NCI-H748 (cell line): Measurements from ENCODE around the gene LRRC7.
"Not testable (repeated sequence)": the region's sequence is repeated elsewhere in the genome, so short reads cannot be mapped to it uniquely, and the experiment has no call there.

Experiments used
- DNase-seq: peaks from one replicate; lab custom pipeline; 2025; ENCODE audit not compliant: unreplicated experiment; lab: John Stamatoyannopoulos, UW

Gene LRRC7

GRCh38 chr1:70033266-70033873, 465.6 kb downstream of the LRRC7 start:
- no peak for DNase-seq

- DNase-seq = no peak
Observed at GRCh38 chr1:70033936-70034335, 466.2 kb downstream of the LRRC7 start.

DNA sequence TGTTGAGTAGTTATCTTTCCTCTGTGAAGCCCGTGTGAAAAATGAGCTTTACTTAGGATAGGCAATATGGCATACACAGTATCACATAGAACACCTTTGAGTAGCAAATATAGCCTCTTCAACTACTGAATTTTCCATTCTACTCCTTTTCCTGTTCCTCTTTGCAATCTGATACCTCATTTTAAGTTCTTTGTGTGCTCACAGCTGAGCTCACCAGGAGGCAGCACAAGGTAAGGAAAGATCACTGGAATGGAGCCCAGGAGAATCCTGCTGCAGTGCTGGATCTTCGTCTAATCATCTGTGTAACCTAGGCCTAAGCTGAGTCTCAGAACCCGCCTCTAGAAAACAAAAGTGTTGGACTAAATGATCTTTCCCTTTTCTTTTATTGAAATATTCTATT, 466.7 kb downstream of the LRRC7 start:
- peak; percentile 84 for DNase-seq

DNA sequence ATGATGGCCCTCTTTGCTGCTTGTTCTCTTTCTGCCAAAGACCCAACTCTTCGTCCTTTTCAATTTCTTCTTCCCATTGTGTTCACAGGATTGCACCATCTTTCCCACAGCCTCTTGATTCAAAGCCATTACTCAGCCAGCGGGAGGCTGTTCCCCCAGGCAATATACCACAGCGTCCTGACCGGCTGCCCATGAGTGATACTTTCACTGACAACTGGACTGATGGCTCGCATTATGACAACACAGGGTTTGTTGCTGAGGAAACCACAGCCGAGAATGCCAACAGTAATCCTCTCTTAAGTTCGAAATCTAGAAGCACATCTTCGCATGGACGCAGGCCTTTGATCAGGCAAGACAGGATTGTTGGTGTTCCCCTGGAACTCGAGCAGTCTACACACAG, 470.3 kb downstream of the LRRC7 start:
- DNase-seq = no peak

DNA sequence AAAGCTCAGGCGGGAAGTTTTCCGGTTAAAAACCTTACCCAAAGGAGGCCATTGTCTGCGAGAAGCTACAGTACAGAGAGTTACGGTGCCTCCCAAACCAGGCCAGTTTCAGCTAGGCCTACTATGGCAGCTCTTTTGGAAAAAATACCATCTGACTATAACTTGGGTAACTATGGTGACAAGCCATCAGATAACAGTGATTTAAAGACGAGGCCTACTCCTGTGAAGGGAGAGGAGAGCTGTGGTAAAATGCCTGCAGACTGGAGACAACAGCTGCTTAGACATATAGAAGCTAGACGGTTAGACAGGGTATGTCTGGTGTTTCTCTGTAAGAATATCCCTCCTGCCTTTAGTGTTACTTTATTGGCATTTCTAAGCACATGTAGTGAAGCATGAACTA, 471.8 kb downstream of the LRRC7 start:
- DNase-seq = no peak

GRCh38 chr1:70041317-70042045, 473.8 kb downstream of the LRRC7 start:
- no peak for DNase-seq

DNA sequence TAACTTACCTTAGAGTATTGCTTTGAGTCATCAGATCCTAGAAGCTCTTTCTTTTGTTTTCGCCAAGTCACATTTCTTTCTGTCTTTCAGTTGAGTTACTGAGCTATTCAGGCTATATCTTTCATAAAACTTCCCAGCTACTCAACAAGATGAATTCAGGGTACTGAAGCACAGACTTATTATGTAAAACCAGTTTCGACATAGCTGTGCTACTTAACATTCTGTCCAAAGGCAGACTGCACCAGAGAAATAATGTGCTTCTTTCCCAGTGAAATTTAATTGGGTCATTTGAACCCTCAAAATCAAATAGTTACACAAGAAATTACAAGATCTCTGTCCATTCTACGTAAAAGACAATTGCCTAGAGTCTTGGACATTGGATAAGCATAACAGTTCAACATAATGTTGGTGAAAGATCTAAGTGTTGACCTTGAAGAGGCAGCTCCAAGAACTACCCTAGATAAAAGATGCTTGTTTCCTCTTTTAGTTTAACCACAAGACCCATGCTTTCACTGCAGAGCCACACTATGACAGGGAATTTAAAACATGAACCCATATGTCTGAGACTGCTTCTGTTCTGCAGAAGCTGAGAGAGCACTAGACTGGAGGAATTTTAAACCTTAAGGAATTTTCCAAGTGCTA, 474.5 kb downstream of the LRRC7 start:
- no peak for DNase-seq

DNA sequence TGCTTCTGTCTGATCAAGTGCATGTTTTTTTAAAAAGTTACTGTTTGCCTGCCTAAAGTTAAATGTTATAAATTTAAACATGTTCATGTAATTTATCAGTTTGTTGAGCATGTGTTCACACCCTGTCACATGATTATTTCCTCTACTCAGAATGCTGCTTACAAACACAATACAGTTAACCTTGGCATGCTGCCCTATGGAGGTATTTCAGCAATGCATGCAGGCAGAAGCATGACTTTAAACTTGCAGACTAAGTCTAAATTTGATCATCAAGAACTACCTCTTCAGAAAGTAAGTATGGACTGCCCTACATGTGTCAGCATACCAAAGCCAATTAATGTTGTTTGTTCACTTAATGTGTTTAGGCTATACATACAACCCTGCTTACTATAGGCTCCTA, 476.1 kb downstream of the LRRC7 start:
- peak; percentile 8 for DNase-seq

DNA sequence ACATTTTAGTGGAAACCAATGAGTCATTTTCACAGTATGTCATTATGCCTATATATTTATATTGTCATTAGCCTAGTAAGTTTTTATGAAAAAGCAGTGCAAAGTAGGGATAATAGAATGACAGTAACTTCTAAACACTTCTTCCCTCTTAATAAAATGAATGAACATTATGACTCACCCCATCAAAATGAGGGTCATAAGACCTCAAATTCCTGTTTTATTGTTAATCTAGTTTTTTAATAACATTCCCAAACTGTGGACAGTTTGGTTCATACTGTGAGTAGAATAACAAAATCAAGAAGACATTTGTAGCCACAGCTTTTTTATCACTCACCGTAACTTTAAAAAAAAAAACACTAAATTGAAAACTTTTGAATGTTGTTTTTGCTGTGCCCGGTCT, 477.1 kb downstream of the LRRC7 start:
- DNase-seq = no peak

DNA sequence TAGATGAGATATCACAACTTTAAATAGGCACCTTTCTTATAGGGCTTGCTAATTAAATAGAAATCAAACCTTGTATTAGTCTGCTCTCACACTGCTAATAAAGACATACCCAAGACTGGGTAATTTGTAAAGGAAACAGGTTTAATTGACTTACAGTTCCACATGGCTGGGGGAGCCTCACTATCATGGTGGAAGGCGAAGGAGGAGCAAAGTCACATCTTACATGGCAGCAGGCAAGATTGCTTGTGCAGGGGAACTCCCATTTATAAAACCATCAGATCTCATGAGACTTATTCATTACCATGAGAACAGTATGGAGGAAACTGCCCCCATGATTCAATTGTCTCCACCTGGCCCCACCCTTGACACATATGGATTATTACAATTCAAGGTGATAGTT, 477.9 kb downstream of the LRRC7 start:
- DNase-seq = not testable (repeated sequence)

GRCh38 chr1:70048336-70049094, 480.8 kb downstream of the LRRC7 start:
- no peak for DNase-seq

DNA sequence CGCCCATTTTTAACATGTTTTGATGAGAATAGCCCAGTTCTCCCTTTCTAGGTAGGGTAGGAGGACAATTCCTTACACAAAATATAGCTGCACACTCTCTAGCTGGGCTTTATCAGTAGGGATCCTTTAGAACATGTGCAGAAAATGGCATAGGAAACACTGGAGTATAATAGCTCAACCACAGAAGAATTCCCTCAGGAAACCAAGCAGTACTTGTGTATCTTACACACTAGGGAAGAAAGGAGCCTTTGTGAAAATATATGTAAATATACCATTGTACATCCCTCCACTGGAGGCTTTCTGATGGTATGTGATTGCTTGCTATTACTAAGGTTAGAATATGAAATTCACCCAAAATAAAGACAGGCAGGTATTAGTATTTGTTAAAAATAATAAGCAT, 484.2 kb downstream of the LRRC7 start:
- no peak for DNase-seq

DNA sequence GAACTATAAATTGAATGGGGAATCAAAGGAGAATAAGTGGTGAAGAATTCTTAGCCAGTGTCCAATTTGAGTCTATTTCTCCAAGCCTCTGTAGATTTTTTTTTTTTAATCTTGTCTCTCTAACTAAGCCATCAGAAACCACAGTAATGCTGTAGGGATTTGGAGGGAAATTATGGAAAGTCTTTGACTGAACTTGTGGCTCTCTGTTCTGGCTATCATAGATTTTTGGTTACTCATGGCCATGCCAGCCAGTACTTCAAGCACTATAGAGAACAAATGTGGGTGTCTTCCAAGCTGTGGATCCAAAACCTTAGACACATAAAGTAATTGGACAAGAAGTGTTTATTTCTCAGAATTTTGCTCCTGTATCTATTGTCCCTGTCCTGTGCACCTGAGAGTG, 489.8 kb downstream of the LRRC7 start:
- no peak for DNase-seq

DNA sequence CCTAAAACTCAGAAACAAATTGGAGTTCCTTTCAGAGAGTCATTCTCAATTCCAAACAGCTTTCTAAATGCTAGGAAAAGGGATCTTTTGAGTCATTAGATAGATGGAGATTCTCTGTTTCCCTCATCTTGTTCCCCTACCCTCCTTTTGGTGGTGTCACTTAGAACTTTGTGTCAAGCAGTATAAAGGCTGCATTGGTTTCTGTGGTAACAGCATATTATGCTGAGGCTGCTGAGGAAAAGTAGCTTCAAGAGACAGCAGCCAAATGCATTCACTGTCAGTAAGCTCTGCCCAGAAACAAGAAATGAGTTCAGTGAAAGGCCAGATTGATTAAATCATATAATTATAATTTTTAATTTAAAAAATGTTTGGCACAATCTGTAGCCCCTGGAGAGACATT, 493.5 kb downstream of the LRRC7 start:
- no peak for DNase-seq

- DNase-seq = no peak
Observed at GRCh38 chr1:70063861-70064260, 496.1 kb downstream of the LRRC7 start.

- no peak for DNase-seq
Observed at GRCh38 chr1:70066711-70067110, 499.0 kb downstream of the LRRC7 start.

DNA sequence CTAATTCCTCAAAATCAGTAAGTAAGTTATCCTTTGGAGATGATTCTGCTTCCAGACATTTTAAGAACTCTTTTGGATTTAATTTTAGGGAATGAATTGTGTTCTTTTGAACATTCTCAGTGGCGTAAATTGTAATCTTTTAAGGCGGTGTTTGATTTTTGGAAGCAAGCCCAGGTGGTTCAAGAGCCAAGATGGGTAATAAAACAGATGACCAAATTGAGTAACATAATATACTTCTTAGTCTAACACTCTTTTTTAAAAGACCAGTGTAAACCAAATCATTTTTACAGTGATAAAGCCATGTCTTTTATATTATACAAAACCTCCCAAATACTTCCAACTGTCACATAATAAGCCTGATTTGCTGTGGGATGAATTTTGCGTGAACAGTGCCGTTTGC, 503.9 kb downstream of the LRRC7 start:
- DNase-seq = no peak

GRCh38 chr1:70072231-70072751, 504.6 kb downstream of the LRRC7 start:
- peak; percentile 95 for DNase-seq

DNA sequence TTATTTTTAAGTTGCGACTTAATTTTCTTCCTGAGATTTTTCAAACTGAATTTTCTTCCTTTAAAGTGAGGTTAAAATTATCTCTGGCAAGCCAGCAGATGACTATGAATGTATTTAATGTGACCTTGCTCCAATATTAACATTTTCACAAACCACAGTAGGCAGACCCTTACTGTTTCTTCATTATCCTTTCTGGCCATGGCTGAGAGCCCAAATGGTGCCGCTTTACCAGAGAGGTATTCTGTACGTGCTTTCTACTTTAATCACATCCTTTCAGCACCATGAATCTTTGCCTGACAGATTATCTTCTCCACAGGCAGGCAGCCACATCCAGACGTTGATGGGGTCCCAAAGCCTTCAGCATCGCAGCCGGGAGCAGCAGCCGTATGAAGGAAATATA, 508.0 kb downstream of the LRRC7 start:
- DNase-seq = no peak

- DNase-seq = no peak
Observed at GRCh38 chr1:70077066-70077465, 509.3 kb downstream of the LRRC7 start.

DNA sequence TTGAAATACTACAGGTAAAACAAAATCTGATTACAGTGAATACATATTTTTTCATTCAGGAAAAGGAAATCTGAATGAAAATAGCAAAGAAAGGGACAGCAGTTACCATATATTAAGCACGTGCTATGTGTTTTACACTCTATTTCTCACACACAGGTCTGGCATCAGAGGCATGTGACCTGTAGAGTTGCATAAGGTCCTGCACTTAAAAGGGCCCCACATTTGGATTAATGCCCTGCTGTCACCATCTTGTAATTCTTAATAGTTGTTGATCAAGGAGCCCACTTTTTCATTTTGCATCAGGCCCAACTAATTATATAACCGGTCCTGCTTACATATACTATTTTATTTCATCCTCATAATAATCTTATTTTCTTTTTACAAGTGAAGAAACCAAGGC, 511.8 kb downstream of the LRRC7 start:
- no peak for DNase-seq

- DNase-seq = no peak
Observed at GRCh38 chr1:70083519-70083918, 515.8 kb downstream of the LRRC7 start.
